SK-N-SH (cell line): Measurements from ENCODE around the gene LCN10. TPM values are rescaled to one million over a fixed set of nuclear protein-coding genes. Genes with fewer than 3 reads are reported as not detected.

Experiments used
- CTCF ChIA-PET: fragments of 300-600, 350-600 bp; formaldehyde crosslinking; extraction: SDS; loops from one replicate; lab custom pipeline; 2021; lab: Yijun Ruan, JAX
- POLR2A ChIA-PET: fragments of 350-600 bp; sonication (Branson Sonifier 250); formaldehyde crosslinking; extraction: SDS; loops from one replicate; lab custom pipeline; 2020; ENCODE audit warnings: antibody characterized with exemption, inconsistent platforms; lab: Yijun Ruan, JAX
- DNase-seq: peaks from one replicate; pipeline ENCODE4 v3.0.0; 2012
- H2AFZ ChIP-seq: fragments of 200-600 bp; sonication (generic); 2 replicates; pipeline ENCODE4 v1.8.1; 2016; ENCODE audit warnings: antibody characterized with exemption, mild to moderate bottlenecking, low read depth
- H3F3A ChIP-seq: fragments of 200-600 bp; sonication (generic); replicated peaks from 2 replicates; pipeline ENCODE3; 2016; ENCODE audit warnings: antibody characterized with exemption, mild to moderate bottlenecking; ENCODE audit not compliant: insufficient read depth
- H3K27ac ChIP-seq, 2 experiments: fragments of 200-500 bp in 1 of 2; fragments of 200-600 bp in 1 of 2; sonication (Bioruptor generic) in 1 of 2; sonication (generic), shearing (Covaris generic) in 1 of 2; 2 replicates each; pipeline versions ENCODE4 v1.5.1 to v1.6.1; 2014 to 2016; ENCODE audit warnings: low read depth in 2 of 2, inconsistent platforms in 1 of 2, low read length in 1 of 2, mild to moderate bottlenecking in 1 of 2, mixed read lengths in 1 of 2
- H3K27me3 ChIP-seq: fragments of 200-600 bp; sonication (generic), shearing (Covaris generic); 2 replicates; pipeline ENCODE4 v1.6.1; 2016; ENCODE audit warnings: mixed run types; ENCODE audit not compliant: insufficient read depth
- H3K36me3 ChIP-seq, 2 experiments: fragments of 200-500 bp in 1 of 2; fragments of 200-600 bp in 1 of 2; sonication (Bioruptor generic) in 1 of 2; sonication (generic) in 1 of 2; replicated peaks in 1 of 2; 2 replicates each; pipeline versions ENCODE3 to v1.5.1; 2014 to 2016; ENCODE audit warnings: low read length in 1 of 2, mild to moderate bottlenecking in 1 of 2; ENCODE audit not compliant: insufficient read depth in 2 of 2, control insufficient read depth in 1 of 2
- H3K4me1 ChIP-seq, 2 experiments: fragments of 200-500 bp in 1 of 2; fragments of 200-600 bp in 1 of 2; sonication (Bioruptor generic) in 1 of 2; sonication (generic), shearing (Covaris generic) in 1 of 2; 2 replicates each; pipeline versions ENCODE4 v1.5.1 to v1.6.1; 2014 to 2016; ENCODE audit warnings: low read depth in 1 of 2, low read length in 1 of 2, mixed run types in 1 of 2; ENCODE audit not compliant: insufficient read depth in 2 of 2, control insufficient read depth in 1 of 2
- H3K4me2 ChIP-seq: fragments of 200-600 bp; sonication (generic), shearing (Covaris generic); 2 replicates; pipeline ENCODE4 v1.6.1; 2017; ENCODE audit warnings: mixed run types
- H3K4me3 ChIP-seq, 2 experiments: fragments of 200-500 bp in 1 of 2; fragments of 200-600 bp in 1 of 2; sonication (Bioruptor generic) in 1 of 2; sonication (generic), shearing (Covaris generic) in 1 of 2; 2 replicates each; pipeline versions ENCODE4 v1.5.1 to v1.8.1; 2014 to 2016; ENCODE audit warnings: low read depth in 2 of 2, inconsistent platforms in 1 of 2, low read length in 1 of 2, mild to moderate bottlenecking in 1 of 2, mixed read lengths in 1 of 2, moderate library complexity in 1 of 2
- H3K79me2 ChIP-seq: fragments of 200-600 bp; sonication (generic); 2 replicates; pipeline ENCODE4 v1.8.1; 2017; ENCODE audit warnings: mild to moderate bottlenecking; ENCODE audit not compliant: insufficient read depth
- H3K9ac ChIP-seq: fragments of 200-600 bp; sonication (generic); 2 replicates; pipeline ENCODE4 v1.6.1; 2017; ENCODE audit warnings: mixed run types
- H3K9me2 ChIP-seq: fragments of 200-600 bp; sonication (generic); 2 replicates; pipeline ENCODE4 v1.6.1; 2017; ENCODE audit warnings: mixed run types
- H3K9me3 ChIP-seq: fragments of 200-600 bp; sonication (generic); 2 replicates; pipeline ENCODE4 v1.6.1; 2017; ENCODE audit warnings: mixed run types, mild to moderate bottlenecking, moderate library complexity
- H4K20me1 ChIP-seq: fragments of 200-600 bp; sonication (generic); 2 replicates; pipeline ENCODE4 v1.6.1; 2017; ENCODE audit warnings: mild to moderate bottlenecking, mixed run types; ENCODE audit not compliant: insufficient read depth
- ELF1 ChIP-seq: IDR thresholded peaks from 2 replicates; pipeline ENCODE4 v1.4.0; 2012
- FOXJ3 ChIP-seq: sonication (generic); formaldehyde crosslinking; IDR thresholded peaks from 2 replicates; pipeline ENCODE4 v1.5.1; 2020; ENCODE audit warnings: mild to moderate bottlenecking, missing genetic modification reagents
- FOXM1 ChIP-seq: IDR thresholded peaks from 2 replicates; pipeline ENCODE4 v1.4.0; 2012; ENCODE audit warnings: low read depth, mild to moderate bottlenecking
- GABPA ChIP-seq: IDR thresholded peaks from 2 replicates; pipeline ENCODE4 v1.4.0; 2012; ENCODE audit warnings: low read depth, mild to moderate bottlenecking
- JUND ChIP-seq: IDR thresholded peaks from 2 replicates; pipeline ENCODE4 v1.4.0; 2012
- MXI1 ChIP-seq: IDR thresholded peaks from 2 replicates; pipeline ENCODE4 v1.6.1; 2012; ENCODE audit warnings: mild to moderate bottlenecking, low read depth, low read length, improper control_type of control experiment
- POLR2AphosphoS5 ChIP-seq: IDR thresholded peaks from 2 replicates; pipeline ENCODE4 v1.6.1; 2012; ENCODE audit warnings: low read depth, low read length
- RXRA ChIP-seq: IDR thresholded peaks from 2 replicates; pipeline ENCODE4 v1.4.0; 2012; ENCODE audit warnings: low read depth, mild to moderate bottlenecking, borderline replicate concordance
- TCF12 ChIP-seq: IDR thresholded peaks from 2 replicates; pipeline ENCODE4 v1.4.0; 2012
- WGBS: methylation state at CpG from one replicate; pipeline ENCODE4 v1.1.6; 2017; ENCODE audit warnings: low lambda C conversion rate; 5-methylcytosine and 5-hydroxymethylcytosine counted together
- polyA plus RNA-seq, 3 experiments: library from polyadenylated mRNA; depleted of rRNA; stranded (reverse); fragments of >200 nt; gene quantifications; 2 replicates each; pipeline ENCODE4 v1.2.3, GENCODE V29; 2012
- TF ChIP-seq, protein P1 (sequence below): fragments of 150-350 bp; IDR thresholded peaks from 2 replicates; pipeline ENCODE4 v1.6.1; 2016; ENCODE audit warnings: mild to moderate bottlenecking, low read depth, low read length

LCN10 gene
- polyA plus RNA-seq, 1 of the 3 experiments (the other 2 are of a cell fraction): not detected

DNA sequence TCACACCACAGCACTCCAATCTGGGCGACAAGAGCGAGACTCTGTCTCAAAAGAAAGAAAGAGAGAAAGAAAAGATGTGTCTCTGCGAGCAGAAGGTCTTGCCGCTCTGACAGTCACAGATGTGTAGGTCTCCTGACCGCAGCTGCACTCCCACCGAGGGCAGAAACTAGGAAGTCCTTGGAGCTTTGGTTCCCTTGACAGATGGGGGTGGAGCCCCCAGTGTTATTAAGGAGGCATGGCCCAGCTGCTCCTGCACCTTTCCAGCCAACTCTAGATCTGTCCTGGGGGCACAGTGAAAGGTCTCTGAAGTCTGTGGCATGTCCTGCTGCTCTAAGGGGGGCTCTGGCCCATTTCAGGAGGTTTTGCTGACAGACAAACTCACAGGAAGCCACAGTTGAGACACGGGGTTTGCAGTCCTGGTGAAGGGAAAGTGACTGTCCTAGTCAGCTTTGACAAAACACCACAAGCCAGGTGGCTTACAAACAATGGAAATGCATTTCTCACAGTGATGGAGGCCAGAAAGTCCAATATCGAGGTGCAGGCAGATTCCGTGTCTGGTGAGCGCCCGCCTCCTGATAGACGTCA, 39.4 kb downstream of the LCN10 start:
- H2AFZ ChIP-seq: no peak overlapping the region
- CTCF ChIA-PET: interaction anchor here (1.1 to 1.7 kb wide), 4 partner anchors 10 to 32 kb away, joined by 3 to 5 read pairs (median 5); no protein-coding TSS in a partner anchor
- no peak overlapping the region for H3K4me3 ChIP-seq
- no peaks in the 10 kb centered on the region for H4K20me1 ChIP-seq
- no peak overlapping the region for H3K9ac ChIP-seq
- no peak overlapping the region for H3K27ac ChIP-seq
- H3K4me2 ChIP-seq: no peak overlapping the region
- H3K4me1 ChIP-seq: no peaks in the 10 kb centered on the region
- no peaks in the 10 kb centered on the region for H3K36me3 ChIP-seq
- TF ChIP-seq FOXM1 (no peak), POLR2AphosphoS5 (no peak), ELF1 (no peak), FOXJ3 (CRISPR knock-in tag) (no peak), GABPA (no peak), MXI1 (no peak), JUND (no peak), TCF12 (no peak)
- TF ChIP-seq, protein P1, sequence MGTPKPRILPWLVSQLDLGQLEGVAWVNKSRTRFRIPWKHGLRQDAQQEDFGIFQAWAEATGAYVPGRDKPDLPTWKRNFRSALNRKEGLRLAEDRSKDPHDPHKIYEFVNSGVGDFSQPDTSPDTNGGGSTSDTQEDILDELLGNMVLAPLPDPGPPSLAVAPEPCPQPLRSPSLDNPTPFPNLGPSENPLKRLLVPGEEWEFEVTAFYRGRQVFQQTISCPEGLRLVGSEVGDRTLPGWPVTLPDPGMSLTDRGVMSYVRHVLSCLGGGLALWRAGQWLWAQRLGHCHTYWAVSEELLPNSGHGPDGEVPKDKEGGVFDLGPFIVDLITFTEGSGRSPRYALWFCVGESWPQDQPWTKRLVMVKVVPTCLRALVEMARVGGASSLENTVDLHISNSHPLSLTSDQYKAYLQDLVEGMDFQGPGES: no peak
- no peaks in the 10 kb centered on the region for H3F3A ChIP-seq
- no peaks in the 10 kb centered on the region; the same call in 1 of the 2 replicates for H3K27me3 ChIP-seq
- no peak for DNase-seq
- no peaks in the 10 kb centered on the region for H3K9me2 ChIP-seq
- H3K9me3 ChIP-seq: no peaks in the 10 kb centered on the region
- H3K79me2 ChIP-seq: no peaks in the 10 kb centered on the region
- WGBS: 87% methylated on average over 12 of the region's 12 CpGs
- POLR2A ChIA-PET: no interaction called here

GRCh38 chr9:136701668-136702053, 41.1 kb downstream of the LCN10 start:
- H3K9me3 ChIP-seq: no peaks in the 10 kb centered on the region
- no peak overlapping the region for H3K9ac ChIP-seq
- no peak overlapping the region for H3K27ac ChIP-seq
- no peak overlapping the region for H3K4me2 ChIP-seq
- CTCF ChIA-PET: interaction anchor here (1.3 kb wide), 1 partner anchor 14 kb away, joined by 3 read pairs; no protein-coding TSS in a partner anchor
- H4K20me1 ChIP-seq: no peaks in the 10 kb centered on the region
- POLR2A ChIA-PET: no interaction called here
- 85% methylated on average over 10 of the region's 10 CpGs for WGBS
- no peaks in the 10 kb centered on the region for H3K79me2 ChIP-seq
- H3F3A ChIP-seq: no peaks in the 10 kb centered on the region
- H2AFZ ChIP-seq: no peak overlapping the region
- TF ChIP-seq GABPA (no peak), RXRA (no peak)
- TF ChIP-seq, all 33 proteins: peak for 0
- H3K9me2 ChIP-seq: no peaks in the 10 kb centered on the region
- no peak overlapping the region for H3K4me3 ChIP-seq
- no peaks in the 10 kb centered on the region for H3K36me3 ChIP-seq
- H3K4me1 ChIP-seq: peaks cover 0 to 2% of the 10 kb centered on the region in 2 experiments; a peak in 1 of 4 replicates
- no peaks in the 10 kb centered on the region; the same call in 1 of the 2 replicates for H3K27me3 ChIP-seq
- no peak for DNase-seq
